Limb (tissue), 2 donors: Measurements from ENCODE around the gene DESI1.
"Not testable (repeated sequence)": the region's sequence is repeated elsewhere in the genome, so short reads cannot be mapped to it uniquely, and the experiment has no call there.

ENCODE experiments used
- DNase-seq, 2 donors: peaks; one replicate each; pipeline ENCODE4 v3.0.0-alpha.2; 2016; ENCODE audit errors: extremely low spot score in 2 of 2

DESI1 gene

GRCh38 chr22:41589391-41590241, 31.2 kb downstream of the DESI1 start, which contains the start of gene PMM1:
Gene PMM1, minus strand, starts transcription at chr22:41589840. Its CDS starts 35 bp downstream, at chr22:41589805.
- DNase-seq: peak; percentile 100

GRCh38 chr22:41587347-41587723, 33.5 kb downstream of the DESI1 start:
- DNase-seq: no peak

GRCh38 chr22:41585898-41586297, 34.9 kb downstream of the DESI1 start:
- DNase-seq: no peak

GRCh38 chr22:41584881-41585280, 36.0 kb downstream of the DESI1 start:
- no peak for DNase-seq

GRCh38 chr22:41582694-41583093, 38.1 kb downstream of the DESI1 start:
- DNase-seq: no peak

- DNase-seq: no peak
Observed at GRCh38 chr22:41579997-41580355, 40.9 kb downstream of the DESI1 start.

- no peak for DNase-seq
Observed at GRCh38 chr22:41579297-41579996, 41.4 kb downstream of the DESI1 start.

- no peak for DNase-seq
Observed at GRCh38 chr22:41578818-41579217, 42.0 kb downstream of the DESI1 start.

- DNase-seq: no peak
Observed at GRCh38 chr22:41578114-41578513, 42.7 kb downstream of the DESI1 start.

GRCh38 chr22:41576877-41577276, 44.0 kb downstream of the DESI1 start:
- no peak for DNase-seq

GRCh38 chr22:41575533-41575932, 45.3 kb downstream of the DESI1 start:
- no peak for DNase-seq

- DNase-seq: no peak
Observed at GRCh38 chr22:41574847-41575381, 45.9 kb downstream of the DESI1 start.

GRCh38 chr22:41573677-41574076, 47.2 kb downstream of the DESI1 start:
- DNase-seq: no peak

- DNase-seq: not testable (repeated sequence)
Observed at GRCh38 chr22:41572305-41572704, 48.5 kb downstream of the DESI1 start.

GRCh38 chr22:41571786-41572185, 49.1 kb downstream of the DESI1 start:
- DNase-seq: no peak

GRCh38 chr22:41570221-41570620, 50.6 kb downstream of the DESI1 start:
- DNase-seq: no peak

- peak in 1 of 2 donors; percentile 65 for DNase-seq
Observed at GRCh38 chr22:41568811-41569210, 52.0 kb downstream of the DESI1 start.

GRCh38 chr22:41567512-41567768, 53.4 kb downstream of the DESI1 start:
- no peak for DNase-seq

GRCh38 chr22:41565403-41566054, 55.3 kb downstream of the DESI1 start:
- DNase-seq: no peak

GRCh38 chr22:41564563-41564962, 56.3 kb downstream of the DESI1 start:
- DNase-seq: no peak

- no peak for DNase-seq
Observed at GRCh38 chr22:41563051-41563711, 57.7 kb downstream of the DESI1 start.

GRCh38 chr22:41562461-41562860, 58.4 kb downstream of the DESI1 start:
- DNase-seq: no peak
